OCI-LY7 (cell line): Measurements from ENCODE around the gene SMNDC1. TPM values are rescaled to one million over a fixed set of nuclear protein-coding genes. Genes with fewer than 3 reads are reported as not detected.

ENCODE experiments used
- BruUV-seq: library from RNA; stranded (reverse); fragments of 400-500 nt; replicated peaks from 2 replicates; lab custom pipeline; 2021; lab: Mats Ljungman, UMichigan
- CTCF ChIA-PET: fragments of 300-600 bp; sonication (Branson Sonifier 250); formaldehyde crosslinking; loops from one replicate; lab custom pipeline; 2022; ENCODE audit warnings: antibody characterized with exemption; ENCODE audit not compliant: unreplicated experiment; lab: Charles Lee
- POLR2A ChIA-PET: fragments of 300-600 bp; sonication (Branson Sonifier 250); formaldehyde crosslinking; loops from one replicate; lab custom pipeline; 2022; ENCODE audit warnings: antibody characterized with exemption; lab: Charles Lee
- DNase-seq: peaks from one replicate; pipeline ENCODE4 v3.0.0-alpha.2; 2015; ENCODE audit warnings: low spot score
- H2AFZ ChIP-seq: fragments of 200-600 bp; sonication (generic), shearing (Covaris generic); 2 replicates; pipeline ENCODE4 v1.6.1; 2014; ENCODE audit warnings: mild to moderate bottlenecking, antibody characterized with exemption, low read length, moderate library complexity
- H3K27ac ChIP-seq: fragments of 200-600 bp; sonication (generic); 2 replicates; pipeline ENCODE4 v1.5.1; 2014; ENCODE audit warnings: mixed run types, low read depth, mild to moderate bottlenecking, moderate library complexity, low read length, inconsistent platforms; ENCODE audit not compliant: poor library complexity, severe bottlenecking
- H3K36me3 ChIP-seq: fragments of 200-600 bp; sonication (generic); 2 replicates; pipeline ENCODE4 v1.6.1; 2014; ENCODE audit warnings: mild to moderate bottlenecking, antibody characterized with exemption, low read length, moderate library complexity, mixed read lengths; ENCODE audit not compliant: insufficient read depth
- H3K4me1 ChIP-seq: fragments of 200-600 bp; sonication (generic); 2 replicates; pipeline ENCODE4 v1.5.1; 2014; ENCODE audit warnings: mild to moderate bottlenecking, low read length; ENCODE audit not compliant: insufficient read depth, poor library complexity, severe bottlenecking
- H3K4me2 ChIP-seq: fragments of 200-600 bp; sonication (generic); 2 replicates; pipeline ENCODE4 v1.6.1; 2014; ENCODE audit warnings: mild to moderate bottlenecking, low read length
- H3K4me3 ChIP-seq: fragments of 200-600 bp; sonication (generic); 2 replicates; pipeline ENCODE4 v1.5.1; 2014; ENCODE audit warnings: mild to moderate bottlenecking, low read depth, low read length; ENCODE audit not compliant: poor library complexity, severe bottlenecking
- H3K79me2 ChIP-seq: fragments of 200-600 bp; sonication (generic); 2 replicates; pipeline ENCODE4 v1.6.1; 2016; ENCODE audit warnings: low read depth, mild to moderate bottlenecking, low read length, moderate library complexity, mixed read lengths; ENCODE audit not compliant: insufficient read depth
- H3K9me2 ChIP-seq: fragments of 200-600 bp; sonication (generic); 2 replicates; pipeline ENCODE4 v1.6.1; 2016; ENCODE audit warnings: mild to moderate bottlenecking, low read length, mixed read lengths; ENCODE audit not compliant: insufficient read depth
- H3K9me3 ChIP-seq: fragments of 200-600 bp; sonication (generic); 2 replicates; pipeline ENCODE4 v1.6.1; 2014; ENCODE audit warnings: mild to moderate bottlenecking, mixed run types, low read length, mixed read lengths
- H4K20me1 ChIP-seq: fragments of 200-600 bp; sonication (generic); 2 replicates; pipeline ENCODE4 v1.6.1; 2014; ENCODE audit warnings: mild to moderate bottlenecking, antibody characterized with exemption, low read length, moderate library complexity, mixed read lengths; ENCODE audit not compliant: insufficient read depth
- CTCF ChIP-seq: fragments of 200-600 bp; sonication (generic); conservative IDR thresholded peaks from 2 replicates; pipeline ENCODE4 v1.5.1; 2014; ENCODE audit warnings: mild to moderate bottlenecking, antibody characterized with exemption, low read length, moderate library complexity, mixed read lengths
- EZH2phosphoT487 ChIP-seq: fragments of 200-600 bp; sonication (generic); IDR thresholded peaks from 2 replicates; pipeline ENCODE4 v1.6.1; 2018; ENCODE audit warnings: low read depth, borderline replicate concordance, mild to moderate bottlenecking, mixed run types, antibody characterized with exemption, low read length, moderate library complexity, mixed read lengths
- intact Hi-C: fragments of 100-400 bp; cut with micrococcal nuclease; formaldehyde crosslinking; loops from one replicate; pipeline ENCODE4 v1.10.0; 2022; ENCODE audit not compliant: unreplicated experiment
- total RNA-seq, 2 experiments: library from RNA; depleted of rRNA in 1 of 2; stranded (reverse); fragments of >200 nt in 1 of 2; shearing (Covaris generic) in 1 of 2; gene quantifications; 2 replicates each; pipeline ENCODE4 v1.2.3, GENCODE V29; 2014 to 2022

Gene SMNDC1
- total RNA-seq, 2 experiments from 2014 or later = 10.0 to 52.4 TPM

- no peak overlapping the region for H3K4me2 ChIP-seq
- ChIA-PET POLR2A (interaction anchor here (0.6 to 1.4 kb wide), 3 partner anchors 17 to 592 kb away, joined by 3 to 7 read pairs (median 3); partner anchors contain the start of gene MXI1), CTCF (no interaction called here)
- TF ChIP-seq EZH2phosphoT487 (no peak), CTCF (no peak)
- peaks cover 47% of the 10 kb centered on the region for H3K36me3 ChIP-seq
- no peaks in the 10 kb centered on the region for H3K9me2 ChIP-seq
- intact Hi-C loops = no loop called here
- no peaks in the 10 kb centered on the region for H4K20me1 ChIP-seq
- H3K79me2 ChIP-seq = no peaks in the 10 kb centered on the region
- H3K4me3 ChIP-seq = no peak overlapping the region
- H2AFZ ChIP-seq = no peak overlapping the region
- DNase-seq = no peak
- H3K27ac ChIP-seq = no peak overlapping the region
- no peaks in the 10 kb centered on the region for H3K9me3 ChIP-seq
- peaks cover 4% of the 10 kb centered on the region for H3K4me1 ChIP-seq
- no TSS peak for BruUV-seq
Measured at GRCh38 chr10:110284262-110284661, 20.5 kb downstream of the SMNDC1 start.

GRCh38 chr10:110279407-110279986 lies 25.2 kb downstream of the SMNDC1 start:
- intact Hi-C loops = loop anchor here (1.0 to 2.0 kb wide), 3 partner anchors 73 to 395 kb away; partner anchors contain the start of gene MXI1
- Histone ChIP-seq H2AFZ (peak overlapping the region; percentile 63), H3K36me3 (peaks cover 2% of the 10 kb centered on the region; the same call in 1 of the 2 replicates), H3K79me2 (no peaks in the 10 kb centered on the region), H3K4me2 (peak overlapping the region; percentile 53), H3K9me3 (no peaks in the 10 kb centered on the region), H4K20me1 (no peaks in the 10 kb centered on the region), H3K4me1 (peaks cover 21% of the 10 kb centered on the region), H3K9me2 (no peaks in the 10 kb centered on the region), H3K4me3 (peak overlapping the region; percentile 7), H3K27ac (no peak overlapping the region)
- ChIA-PET POLR2A (interaction anchor here (0.7 to 2.5 kb wide), 7 partner anchors 9 to 309 kb away, joined by 3 to 13 read pairs (median 3); partner anchors contain the start of gene SMNDC1), CTCF (interaction anchor here (0.9 to 1.1 kb wide), 2 partner anchors 70 to 142 kb away, joined by 3 to 4 read pairs; no protein-coding TSS in a partner anchor)
- TF ChIP-seq CTCF = peak; percentile 98
- TF ChIP-seq EZH2phosphoT487 = no peak
- BruUV-seq = no TSS peak
- peak; percentile 73 for DNase-seq
